Spleen (tissue), 11 donors: ENCODE results near the gene MYLK2. TPM values are rescaled to one million over a fixed set of nuclear protein-coding genes. Genes with fewer than 3 reads are reported as not detected.

ENCODE experiments used
- DNase-seq: peaks from one replicate; pipeline ENCODE4 v3.0.0-alpha.2; 2020
- H3K27ac ChIP-seq, 8 donors: fragments of 200-600 bp; sonication (generic) in 7 of 8; 1 replicate in 4 of 8; 2 replicates in 4 of 8; pipeline versions ENCODE4 v1.5.0 to v1.8.0; 2016 to 2021; ENCODE audit warnings: inconsistent platforms in 4 of 8, mild to moderate bottlenecking in 4 of 8, moderate library complexity in 1 of 8
- H3K27me3 ChIP-seq, 7 donors: fragments of 200-600 bp; sonication (generic) in 6 of 7; replicated peaks in 1 of 7; 1 replicate in 4 of 7; 2 replicates in 3 of 7; pipeline versions ENCODE4 v1.5.0 to v1.8.0; 2016 to 2021; ENCODE audit warnings: inconsistent platforms in 3 of 7, mild to moderate bottlenecking in 1 of 7
- H3K36me3 ChIP-seq, 6 donors: fragments of 200-600 bp; sonication (generic) in 5 of 6; 1 replicate in 4 of 6; 2 replicates in 2 of 6; pipeline versions ENCODE4 v1.5.0 to v1.8.0; 2016 to 2021; ENCODE audit warnings: inconsistent platforms in 2 of 6
- H3K4me1 ChIP-seq, 6 donors: fragments of 200-600 bp; sonication (generic) in 5 of 6; 1 replicate in 3 of 6; 2 replicates in 3 of 6; pipeline versions ENCODE4 v1.5.0 to v1.8.0; 2016 to 2021; ENCODE audit warnings: inconsistent platforms in 3 of 6
- H3K4me3 ChIP-seq, 8 donors: fragments of 200-600 bp; sonication (generic) in 7 of 8; 1 replicate in 4 of 8; 2 replicates in 4 of 8; pipeline versions ENCODE4 v1.5.0 to v1.8.0; 2016 to 2021; ENCODE audit warnings: inconsistent platforms in 4 of 8, mild to moderate bottlenecking in 4 of 8, moderate library complexity in 2 of 8
- H3K9me3 ChIP-seq, 8 donors: fragments of 200-600 bp; sonication (generic) in 7 of 8; 1 replicate in 4 of 8; 2 replicates in 4 of 8; pipeline versions ENCODE4 v1.5.0 to v1.8.0; 2016 to 2021; ENCODE audit warnings: inconsistent platforms in 4 of 8
- CTCF ChIP-seq, 11 experiments: fragments of 200-600 bp in 7 of 11; fragments of 450-650 bp in 4 of 11; sonication (generic) in 4 of 11; IDR thresholded peaks in 8 of 11; conservative IDR thresholded peaks in 3 of 11; 1 replicate in 7 of 11; 2 replicates in 4 of 11; pipeline versions ENCODE4 v1.4.0 to v1.8.0; 2016 to 2021; ENCODE audit warnings: antibody characterized with exemption in 11 of 11, inconsistent platforms in 4 of 11, mild to moderate bottlenecking in 1 of 11
- POLR2A ChIP-seq, 3 donors: fragments of 450-650 bp; IDR thresholded peaks; one replicate each; pipeline ENCODE4 v1.5.1; 2017; ENCODE audit warnings: antibody characterized with exemption in 3 of 3, mild to moderate bottlenecking in 1 of 3
- POLR2AphosphoS5 ChIP-seq, 3 donors: sonication (generic); formaldehyde crosslinking; IDR thresholded peaks; one replicate each; pipeline ENCODE4 v1.5.1; 2017; ENCODE audit warnings: antibody characterized with exemption in 3 of 3
- WGBS, 5 donors: extraction: QIAGEN DNeasy Blood & Tissue Kit in 3 of 5; methylation state at CpG; one replicate each; pipeline versions ENCODE4 v1.1.5 to v1.1.7; 2013 to 2018; 5-methylcytosine and 5-hydroxymethylcytosine counted together
- intact Hi-C: fragments of 100-400 bp; cut with DNase I; formaldehyde crosslinking; loops from one replicate; pipeline ENCODE4 v1.15.0; 2023; ENCODE audit warnings: low total_unique reads
- polyA plus RNA-seq, 3 donors: library from polyadenylated mRNA; stranded (reverse); fragments of 200-250 nt; gene quantifications; one replicate each; pipeline ENCODE4 v1.2.1, GENCODE V29; 2013
- total RNA-seq, 7 donors: library from RNA; depleted of rRNA in 3 of 7; stranded (reverse); fragments of >200 nt in 3 of 7; fragmentation: NEBNext Ultra II Directional in 4 of 7; extraction: Animal tissue kit (Norgen Biotek cat#: 25700) in 4 of 7; gene quantifications; one replicate each; pipeline versions ENCODE4 v1.1.0 to v1.2.1, GENCODE V29; 2016 to 2021
- donor health status: healthy with polysubstance abuse.
- donor health status: DM: no; HTN: no; CAD: no; lungs with moderate emphysema.
- donor health status: DM: no; HTN: no; CAD: no.
- donor health status: Bipolar disorder and iron deficiency.
- donor health status: healthy.
- donor health status: DM: no; HTN: no; CAD: no.
- donor health status: DM: yes; HTN: yes; CAD: no.

The MYLK2 gene
- total and polyA plus RNA-seq, 10 donors, result 0.97 to 3.4 (median 2.0) TPM

GRCh38 chr20:31861385-31862156, 42.4 kb downstream of the MYLK2 start:
- DNase-seq, result peak; percentile 91

GRCh38 chr20:31862157-31862470, 43.0 kb downstream of the MYLK2 start:
- H3K27ac ChIP-seq, result no peak overlapping the region
- WGBS, 5 donors, result 84 to 91% (median 85%) methylated on average over 5 of the region's 5 CpGs
- intact Hi-C loops, result no loop called here

More at GRCh38 chr20:31861385-31862156, 42.4 kb downstream of the MYLK2 start:
- TF ChIP-seq POLR2AphosphoS5 (IDR thresholded peaks at IDR 0.05), result peak in 2 of 3 donors; percentile 31 to 53
- no peak for TF ChIP-seq CTCF (IDR thresholded peaks at IDR 0.05 in 8 of 11, conservative IDR thresholded peaks at IDR 0.05 in 3 of 11)
- no peak for TF ChIP-seq POLR2A (IDR thresholded peaks at IDR 0.05)
- Histone ChIP-seq H3K4me3 (peak overlapping the region; percentile 37 to 79 (median 51)), H3K4me1 (peaks cover 13 to 33% (median 22%) of the 10 kb centered on the region in 6 donors), H3K9me3 (no peaks in the 10 kb centered on the region), H3K27ac (no peak overlapping the region), H3K36me3 (no peaks in the 10 kb centered on the region), H3K27me3 (peaks cover 0 to 35% (median 15%) of the 10 kb centered on the region in 7 donors)
- intact Hi-C loops, result no loop called here
- WGBS, 5 donors, result 9 to 35% (median 13%) methylated on average over 17 to 58 of the region's 60 CpGs

GRCh38 chr20:31862506-31862905, 43.4 kb downstream of the MYLK2 start:
- 80 to 93% (median 84%) methylated on average over 8 of the region's 8 CpGs for WGBS, 5 donors
- no peak overlapping the region for H3K4me3 ChIP-seq
- H3K9me3 ChIP-seq, result no peaks in the 10 kb centered on the region
- H3K36me3 ChIP-seq, result no peaks in the 10 kb centered on the region
- H3K4me1 ChIP-seq, result peaks cover 13 to 33% (median 22%) of the 10 kb centered on the region in 6 donors
- DNase-seq, result no peak
- peaks cover 0 to 35% (median 15%) of the 10 kb centered on the region in 7 donors for H3K27me3 ChIP-seq
- intact Hi-C loops, result no loop called here
- TF ChIP-seq POLR2AphosphoS5 (IDR thresholded peaks at IDR 0.05) (no peak), POLR2A (IDR thresholded peaks at IDR 0.05) (no peak), CTCF (IDR thresholded peaks at IDR 0.05 in 8 of 11, conservative IDR thresholded peaks at IDR 0.05 in 3 of 11) (no peak)
- H3K27ac ChIP-seq, result no peak overlapping the region

More at GRCh38 chr20:31862157-31862470, 43.0 kb downstream of the MYLK2 start:
- no peak overlapping the region for H3K4me3 ChIP-seq
- TF ChIP-seq POLR2AphosphoS5 (IDR thresholded peaks at IDR 0.05) (no peak), POLR2A (IDR thresholded peaks at IDR 0.05) (no peak), CTCF (IDR thresholded peaks at IDR 0.05 in 8 of 11, conservative IDR thresholded peaks at IDR 0.05 in 3 of 11) (no peak)
- peaks cover 13 to 33% (median 22%) of the 10 kb centered on the region in 6 donors for H3K4me1 ChIP-seq
- no peak for DNase-seq
- H3K36me3 ChIP-seq, result no peaks in the 10 kb centered on the region
- peaks cover 0 to 35% (median 15%) of the 10 kb centered on the region in 7 donors for H3K27me3 ChIP-seq
- H3K9me3 ChIP-seq, result no peaks in the 10 kb centered on the region

- no peak for DNase-seq
- H3K4me1 ChIP-seq, result peaks cover 13 to 28% (median 22%) of the 10 kb centered on the region in 6 donors
- H3K9me3 ChIP-seq, result no peaks in the 10 kb centered on the region
- WGBS, 5 donors, result 77 to 85% (median 77%) methylated on average over 8 to 9 of the region's 9 CpGs
- TF ChIP-seq POLR2A (IDR thresholded peaks at IDR 0.05) (no peak), CTCF (IDR thresholded peaks at IDR 0.05 in 8 of 11, conservative IDR thresholded peaks at IDR 0.05 in 3 of 11) (no peak), POLR2AphosphoS5 (IDR thresholded peaks at IDR 0.05) (no peak)
- H3K36me3 ChIP-seq, result no peaks in the 10 kb centered on the region
- H3K4me3 ChIP-seq, result no peak overlapping the region
- intact Hi-C loops, result no loop called here
- no peak overlapping the region for H3K27ac ChIP-seq
- H3K27me3 ChIP-seq, result peaks cover 0 to 36% (median 15%) of the 10 kb centered on the region in 7 donors
Observed at GRCh38 chr20:31863296-31864085, 44.3 kb downstream of the MYLK2 start.
